HEK293T (cell line): ENCODE data around the gene SUGCT.
"Not testable (repeated sequence)": the region's sequence is repeated elsewhere in the genome, so short reads cannot be mapped to it uniquely, and the experiment has no call there.

Experiments used
- CTCF ChIA-PET: fragments of 350-600 bp; formaldehyde crosslinking; extraction: SDS; loops from one replicate; lab custom pipeline; 2021; ENCODE audit warnings: antibody characterized with exemption, inconsistent platforms; lab: Yijun Ruan, JAX
- POLR2A ChIA-PET: fragments of 350-600 bp; formaldehyde crosslinking; extraction: SDS; loops from one replicate; lab custom pipeline; 2020; ENCODE audit warnings: antibody characterized with exemption, inconsistent platforms; lab: Yijun Ruan, JAX
- DNase-seq: peaks from one replicate; pipeline ENCODE4 v3.0.0; 2012; ENCODE audit warnings: mixed read lengths; ENCODE audit errors: extremely low spot score
- ARNT ChIP-seq: fragments of 450-650 bp; IDR thresholded peaks from 2 replicates; pipeline ENCODE4 v1.6.1; 2017; ENCODE audit warnings: mild to moderate bottlenecking
- BHLHE40 ChIP-seq: fragments of 450-650 bp; IDR thresholded peaks from 2 replicates; pipeline ENCODE4 v1.6.1; 2016; ENCODE audit warnings: mild to moderate bottlenecking, moderate library complexity, borderline replicate concordance
- CTBP1 ChIP-seq: fragments of 450-650 bp; IDR thresholded peaks from 2 replicates; pipeline ENCODE4 v1.6.1; 2016; ENCODE audit warnings: borderline replicate concordance
- ELF4 ChIP-seq: fragments of 450-650 bp; IDR thresholded peaks from 2 replicates; pipeline ENCODE4 v1.6.1; 2017; ENCODE audit warnings: antibody characterized with exemption
- FOXA1 ChIP-seq: fragments of 450-650 bp; IDR thresholded peaks from 2 replicates; pipeline ENCODE4 v1.6.1; 2016; ENCODE audit warnings: mild to moderate bottlenecking
- FOXK2 ChIP-seq: fragments of 450-650 bp; IDR thresholded peaks from 2 replicates; pipeline ENCODE4 v1.6.1; 2016; ENCODE audit warnings: mild to moderate bottlenecking
- FOXM1 ChIP-seq: fragments of 450-650 bp; IDR thresholded peaks from 2 replicates; pipeline ENCODE4 v1.6.1; 2017; ENCODE audit warnings: mild to moderate bottlenecking, borderline replicate concordance
- HDGF ChIP-seq: fragments of 450-650 bp; IDR thresholded peaks from 2 replicates; pipeline ENCODE4 v1.6.1; 2017; ENCODE audit warnings: antibody characterized with exemption, borderline replicate concordance
- L3MBTL2 ChIP-seq: fragments of 450-650 bp; conservative IDR thresholded peaks from 2 replicates; pipeline ENCODE4 v1.6.1; 2016; ENCODE audit warnings: mild to moderate bottlenecking
- LEF1 ChIP-seq: fragments of 450-650 bp; IDR thresholded peaks from 2 replicates; pipeline ENCODE4 v1.6.1; 2017; ENCODE audit warnings: mild to moderate bottlenecking, borderline replicate concordance
- NFRKB ChIP-seq: fragments of 450-650 bp; IDR thresholded peaks from 2 replicates; pipeline ENCODE4 v1.6.1; 2016; ENCODE audit warnings: mild to moderate bottlenecking, moderate library complexity
- SP1 ChIP-seq: fragments of 450-650 bp; IDR thresholded peaks from 2 replicates; pipeline ENCODE4 v1.6.1; 2017
- SUZ12 ChIP-seq: fragments of 450-650 bp; IDR thresholded peaks from 2 replicates; pipeline ENCODE4 v1.6.1; 2016; ENCODE audit warnings: mild to moderate bottlenecking
- TARDBP ChIP-seq: fragments of 450-650 bp; IDR thresholded peaks from 2 replicates; pipeline ENCODE4 v1.6.1; 2016
- ZNF384 ChIP-seq: fragments of 450-650 bp; IDR thresholded peaks from 2 replicates; pipeline ENCODE4 v1.6.1; 2016
- TF ChIP-seq, protein P1 (sequence below): fragments of 450-650 bp; IDR thresholded peaks from 2 replicates; pipeline ENCODE4 v1.6.1; 2016

SUGCT gene

DNA sequence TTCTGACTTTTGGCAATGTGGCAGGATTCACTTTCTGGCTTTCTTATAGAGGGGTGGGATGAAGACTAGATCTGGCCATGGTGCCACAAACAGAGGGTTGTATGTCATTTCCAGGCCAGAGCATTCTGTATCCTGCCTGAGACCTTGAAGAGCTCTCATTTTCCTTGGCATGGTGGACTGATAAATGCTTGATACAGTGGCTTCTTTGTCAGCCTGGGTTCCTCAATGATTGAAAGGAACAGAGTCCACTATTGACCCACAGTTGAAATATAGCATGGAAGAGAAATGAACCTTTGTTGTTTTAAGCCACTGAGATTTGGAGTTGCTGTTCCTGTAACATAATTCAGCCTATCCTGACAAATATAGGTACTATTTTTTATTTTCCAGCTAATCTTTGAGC lies 462.7 kb downstream of the SUGCT start:
- TF ChIP-seq ZNF384 (no peak), CTBP1 (no peak), FOXM1 (no peak), ARNT (no peak), SP1 (no peak), LEF1 (no peak), TARDBP (no peak), SUZ12 (no peak), BHLHE40 (no peak), FOXA1 (no peak), FOXK2 (no peak), HDGF (no peak), L3MBTL2 (no peak), ELF4 (no peak), NFRKB (no peak)
- TF ChIP-seq, protein P1, sequence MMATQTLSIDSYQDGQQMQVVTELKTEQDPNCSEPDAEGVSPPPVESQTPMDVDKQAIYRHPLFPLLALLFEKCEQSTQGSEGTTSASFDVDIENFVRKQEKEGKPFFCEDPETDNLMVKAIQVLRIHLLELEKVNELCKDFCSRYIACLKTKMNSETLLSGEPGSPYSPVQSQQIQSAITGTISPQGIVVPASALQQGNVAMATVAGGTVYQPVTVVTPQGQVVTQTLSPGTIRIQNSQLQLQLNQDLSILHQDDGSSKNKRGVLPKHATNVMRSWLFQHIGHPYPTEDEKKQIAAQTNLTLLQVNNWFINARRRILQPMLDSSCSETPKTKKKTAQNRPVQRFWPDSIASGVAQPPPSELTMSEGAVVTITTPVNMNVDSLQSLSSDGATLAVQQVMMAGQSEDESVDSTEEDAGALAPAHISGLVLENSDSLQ, result no peak
- POLR2A ChIA-PET, result no interaction called here
- CTCF ChIA-PET, result no interaction called here
- DNase-seq, result no peak

DNA sequence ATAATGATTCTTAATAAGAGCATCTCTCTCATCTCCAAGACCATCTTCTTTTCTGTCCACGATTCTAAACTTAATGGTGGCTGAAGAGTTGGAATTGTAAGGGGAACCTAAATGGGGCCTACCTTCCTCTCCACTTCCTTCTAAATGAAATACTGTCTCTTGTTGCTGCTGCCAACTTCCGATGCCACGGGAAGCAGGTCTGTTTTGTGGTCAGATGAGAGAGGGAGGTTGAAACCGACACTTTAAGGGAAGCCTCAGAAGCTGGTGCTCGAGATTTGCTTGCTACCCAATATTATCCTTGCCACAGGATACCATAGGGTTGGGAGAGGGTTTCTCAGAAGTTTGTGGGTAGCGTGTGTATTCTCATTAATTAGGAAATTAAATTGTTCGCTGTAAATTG lies 464.1 kb downstream of the SUGCT start:
- POLR2A ChIA-PET, result no interaction called here

DNA sequence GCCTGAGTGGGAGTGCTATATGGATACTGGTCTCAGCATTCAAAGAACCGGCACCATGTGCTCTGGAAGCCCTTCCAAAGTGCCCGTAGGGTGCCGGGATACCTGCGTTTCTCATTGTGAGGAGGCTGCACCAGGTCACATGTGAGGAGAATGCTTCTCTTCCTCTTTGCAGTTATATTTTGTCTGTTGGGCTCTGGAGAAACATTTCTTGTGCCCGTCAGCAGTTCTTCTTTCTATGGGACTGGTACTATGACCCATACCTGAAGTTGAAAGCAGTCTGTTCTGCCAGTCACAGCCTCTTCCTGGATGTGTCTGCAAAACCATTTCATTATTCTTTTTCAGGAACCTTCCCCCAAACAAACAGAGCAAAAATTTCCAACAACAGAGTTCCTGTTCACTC lies 465.0 kb downstream of the SUGCT start:
- ChIA-PET CTCF (interaction anchor here (1.3 kb wide), 1 partner anchor 11 kb away, joined by 3 read pairs; no protein-coding TSS in a partner anchor), POLR2A (no interaction called here)
- no peak for DNase-seq
- TF ChIP-seq FOXK2 (no peak), ZNF384 (no peak), FOXA1 (no peak), LEF1 (no peak), ELF4 (no peak)

More for the DNA sequence above, 464.1 kb downstream of the SUGCT start:
- TF ChIP-seq TARDBP (no peak), SUZ12 (no peak), SP1 (no peak), L3MBTL2 (no peak), ZNF384 (no peak), ARNT (no peak), LEF1 (no peak), BHLHE40 (no peak), FOXK2 (no peak), ELF4 (no peak), FOXA1 (no peak), FOXM1 (no peak), NFRKB (no peak), CTBP1 (no peak)
- TF ChIP-seq, protein P1, result no peak
- CTCF ChIA-PET, result no interaction called here
- DNase-seq, result no peak

DNA sequence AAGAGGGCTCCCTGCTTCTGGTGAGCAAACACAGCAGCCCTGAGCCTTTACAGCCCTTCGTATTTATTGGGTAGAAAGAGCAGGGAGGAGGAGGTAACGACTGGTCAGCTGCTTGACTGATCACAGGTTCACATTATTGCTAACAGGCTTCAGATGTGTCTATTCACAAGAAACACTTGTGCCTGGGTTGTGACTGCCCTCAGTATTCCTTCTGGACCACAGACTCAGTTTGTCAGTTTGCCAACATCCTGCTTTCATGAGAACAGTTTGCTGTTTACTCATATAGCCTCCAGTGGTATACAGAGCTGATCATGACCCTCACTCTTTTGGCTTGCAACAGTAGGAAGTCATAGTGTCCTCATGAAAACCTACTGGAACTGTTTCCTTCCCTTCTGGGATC lies 467.5 kb downstream of the SUGCT start:
- POLR2A ChIA-PET, CTCF ChIA-PET, DNase-seq: not testable (repeated sequence)

DNA sequence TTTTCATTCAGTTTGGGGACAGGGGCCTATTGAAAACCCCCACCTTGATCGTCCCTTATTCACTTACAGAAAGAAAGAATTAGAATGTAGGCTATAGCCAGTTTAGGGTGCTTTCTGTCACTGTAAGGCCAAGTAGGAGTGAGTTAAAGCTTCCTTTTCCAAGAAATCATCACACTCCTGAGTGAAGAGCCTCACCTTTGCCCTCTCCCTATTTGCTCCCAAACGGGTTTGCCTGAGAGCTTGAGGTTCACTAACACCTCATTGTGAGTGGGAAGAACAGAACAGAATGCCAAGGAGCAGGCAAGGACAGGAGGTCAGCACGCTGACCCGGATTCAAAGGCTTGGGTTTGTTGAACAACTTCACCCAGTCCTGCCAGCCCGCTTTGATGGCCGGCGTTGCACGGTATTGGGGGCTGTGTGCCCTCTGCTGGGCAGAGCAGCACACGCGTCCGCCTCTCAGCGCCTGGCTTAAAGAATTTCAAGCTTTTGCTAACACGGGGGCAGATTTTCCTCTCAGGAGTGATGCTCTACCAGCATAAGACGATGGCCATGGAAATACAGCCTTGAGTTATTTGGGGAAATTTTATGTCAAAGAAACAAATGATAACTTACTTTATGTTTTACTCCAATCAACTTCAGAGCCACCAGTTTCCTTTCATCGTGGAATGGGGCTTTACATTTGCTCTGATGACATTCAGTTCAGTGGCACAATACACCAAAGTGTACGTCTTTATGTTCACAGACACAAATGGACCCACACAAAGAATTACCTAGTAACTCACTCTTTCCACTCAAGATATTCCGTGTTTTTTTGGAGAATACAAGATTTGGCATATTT lies 470.0 kb downstream of the SUGCT start:
- peak; percentile 50 for DNase-seq
- TF ChIP-seq ZNF384 (no peak), SUZ12 (no peak), BHLHE40 (no peak), NFRKB (no peak), SP1 (no peak), TARDBP (no peak), ARNT (no peak), FOXA1 (no peak), CTBP1 (no peak), L3MBTL2 (no peak), ELF4 (no peak), FOXK2 (no peak), HDGF (no peak), LEF1 (no peak)
- TF ChIP-seq, protein P1, result no peak
- CTCF ChIA-PET, result interaction anchor here (0.6 to 1.4 kb wide), 4 partner anchors 23 to 373 kb away, joined by 3 to 4 read pairs (median 3); no protein-coding TSS in a partner anchor
- POLR2A ChIA-PET, result no interaction called here

DNA sequence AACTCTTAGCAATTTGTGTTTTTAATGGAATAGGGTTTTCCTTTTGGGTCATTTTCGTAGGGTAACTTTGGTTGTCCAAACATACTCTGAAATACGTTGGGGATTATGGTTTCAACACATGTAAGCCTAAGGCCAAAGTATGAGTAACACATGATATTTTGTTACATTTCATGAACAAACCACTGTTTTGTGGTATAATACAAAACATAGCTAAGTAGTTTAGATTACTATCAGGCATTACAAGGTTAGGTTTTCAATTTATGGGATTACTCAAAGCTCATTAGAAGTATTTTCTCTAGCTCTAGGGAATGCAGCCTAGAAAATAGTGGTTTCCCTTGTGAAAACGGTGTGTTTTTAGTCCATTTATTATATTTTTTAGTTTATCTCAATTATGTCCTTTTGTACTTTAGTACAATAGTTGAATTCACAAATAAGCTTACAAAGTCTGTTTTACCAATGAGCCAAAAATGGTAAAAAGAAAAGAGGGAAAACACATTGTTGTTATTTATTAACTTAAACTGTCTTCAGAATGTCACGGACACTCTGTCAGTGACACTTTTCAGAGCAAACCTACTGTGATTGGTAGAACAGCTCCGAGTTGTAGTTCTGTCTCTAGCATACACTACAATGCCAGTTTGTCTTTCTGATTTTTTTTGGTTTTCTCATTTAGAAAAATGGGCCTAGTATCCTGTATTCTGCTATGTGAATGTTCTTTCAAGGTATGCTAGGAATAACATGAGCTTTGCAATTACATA lies 473.7 kb downstream of the SUGCT start:
- ChIA-PET POLR2A (no interaction called here), CTCF (no interaction called here)
- DNase-seq, result no peak
- no peak for TF ChIP-seq CTBP1
- TF ChIP-seq SP1, result no peak
- TF ChIP-seq FOXK2, result no peak
